Sigmoid colon (tissue), 7 donors: ENCODE measurements around the gene ACAT2. TPM values are rescaled to one million over a fixed set of nuclear protein-coding genes. Genes with fewer than 3 reads are reported as not detected.

Source experiments
- DNase-seq: peaks from one replicate; pipeline ENCODE4 v3.0.0-alpha.2; 2019
- H3K27ac ChIP-seq, 4 donors: fragments of 200-600 bp; sonication (generic); one replicate each; pipeline ENCODE4 v1.5.1; 2016 to 2019; ENCODE audit warnings: mild to moderate bottlenecking in 1 of 4
- H3K27me3 ChIP-seq, 3 donors: fragments of 200-600 bp; sonication (generic); one replicate each; pipeline ENCODE4 v1.5.1; 2019; ENCODE audit warnings: mild to moderate bottlenecking in 1 of 3
- H3K36me3 ChIP-seq, 4 donors: fragments of 200-600 bp; sonication (generic); one replicate each; pipeline ENCODE4 v1.5.1; 2016 to 2019
- H3K4me1 ChIP-seq, 4 donors: fragments of 200-600 bp; sonication (generic); one replicate each; pipeline ENCODE4 v1.5.1; 2017 to 2019
- H3K4me3 ChIP-seq, 4 donors: fragments of 200-600 bp; sonication (generic); one replicate each; pipeline ENCODE4 v1.5.1; 2017 to 2019; ENCODE audit warnings: mild to moderate bottlenecking in 2 of 4, moderate library complexity in 1 of 4
- H3K9me3 ChIP-seq, 4 donors: fragments of 200-600 bp in 3 of 4; sonication (generic) in 3 of 4; one replicate each; pipeline versions ENCODE4 v1.5.1 to v1.6.1; 2013 to 2019
- EP300 ChIP-seq, 4 donors: sonication (generic); formaldehyde crosslinking; IDR thresholded peaks; one replicate each; pipeline ENCODE4 v1.6.1; 2017; ENCODE audit warnings: antibody characterized with exemption in 4 of 4
- POLR2A ChIP-seq, 2 donors: fragments of 450-650 bp; IDR thresholded peaks; one replicate each; pipeline ENCODE4 v1.6.1; 2016; ENCODE audit warnings: antibody characterized with exemption in 2 of 2, mild to moderate bottlenecking in 2 of 2, moderate library complexity in 2 of 2
- POLR2AphosphoS5 ChIP-seq, 4 donors: sonication (generic); formaldehyde crosslinking; IDR thresholded peaks; one replicate each; pipeline ENCODE4 v1.6.1; 2017; ENCODE audit warnings: antibody characterized with exemption in 4 of 4
- WGBS, 2 donors: extraction: QIAGEN DNeasy Blood & Tissue Kit; methylation state at CpG; one replicate each; pipeline ENCODE4 v1.1.7; 2013; 5-methylcytosine and 5-hydroxymethylcytosine counted together
- intact Hi-C: fragments of 100-400 bp; cut with DNase I; formaldehyde crosslinking; loops from one replicate; pipeline ENCODE4 v1.15.1; 2023
- polyA plus RNA-seq, 3 donors: library from polyadenylated mRNA; stranded (reverse); fragments of 200-250 nt; gene quantifications; one replicate each; pipeline ENCODE4 v1.2.3, GENCODE V29; 2013
- total RNA-seq, 4 donors: library from RNA; depleted of rRNA; stranded (reverse); fragments of >200 nt; gene quantifications; one replicate each; pipeline ENCODE4 v1.1.0, GENCODE V29; 2016
- TF ChIP-seq, protein P1 (sequence below), 4 experiments: fragments of 450-650 bp in 3 of 4; fragments of 200-600 bp in 1 of 4; IDR thresholded peaks; one replicate each; pipeline ENCODE4 v1.5.1; 2016 to 2019; ENCODE audit warnings: antibody characterized with exemption in 4 of 4, mild to moderate bottlenecking in 3 of 4, moderate library complexity in 2 of 4
- donor health status: healthy with polysubstance abuse.
- donor health status: Bipolar disorder and iron deficiency.
- donor health status: healthy.

The ACAT2 gene
- total and polyA plus RNA-seq, 7 donors, result 4.1 to 85.1 (median 12.1) TPM

DNA sequence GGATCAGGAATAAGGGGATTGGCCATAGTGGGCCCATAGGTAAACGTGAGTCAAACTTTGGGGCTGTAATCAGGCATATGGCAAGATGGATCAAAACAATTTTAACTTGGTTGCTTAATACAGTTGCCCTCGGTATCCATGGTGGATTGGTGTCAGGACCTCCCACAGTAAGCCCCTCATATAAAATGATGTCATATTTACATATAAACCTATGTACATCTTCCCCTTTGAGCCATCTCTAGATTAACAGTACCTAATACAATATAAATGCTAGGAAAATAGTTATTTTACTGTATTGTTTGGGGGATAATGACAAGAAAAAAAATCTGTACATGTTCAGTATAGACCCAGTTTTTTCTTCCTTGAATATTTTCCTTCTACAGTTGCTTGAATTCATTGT lies 7.4 kb upstream of the ACAT2 start:
- no peak for TF ChIP-seq POLR2AphosphoS5 (IDR thresholded peaks at IDR 0.05)
- WGBS, 2 donors, result 88 to 89% methylated on average over 2 of the region's 2 CpGs
- H3K27me3 ChIP-seq, result no peaks in the 10 kb centered on the region

DNA sequence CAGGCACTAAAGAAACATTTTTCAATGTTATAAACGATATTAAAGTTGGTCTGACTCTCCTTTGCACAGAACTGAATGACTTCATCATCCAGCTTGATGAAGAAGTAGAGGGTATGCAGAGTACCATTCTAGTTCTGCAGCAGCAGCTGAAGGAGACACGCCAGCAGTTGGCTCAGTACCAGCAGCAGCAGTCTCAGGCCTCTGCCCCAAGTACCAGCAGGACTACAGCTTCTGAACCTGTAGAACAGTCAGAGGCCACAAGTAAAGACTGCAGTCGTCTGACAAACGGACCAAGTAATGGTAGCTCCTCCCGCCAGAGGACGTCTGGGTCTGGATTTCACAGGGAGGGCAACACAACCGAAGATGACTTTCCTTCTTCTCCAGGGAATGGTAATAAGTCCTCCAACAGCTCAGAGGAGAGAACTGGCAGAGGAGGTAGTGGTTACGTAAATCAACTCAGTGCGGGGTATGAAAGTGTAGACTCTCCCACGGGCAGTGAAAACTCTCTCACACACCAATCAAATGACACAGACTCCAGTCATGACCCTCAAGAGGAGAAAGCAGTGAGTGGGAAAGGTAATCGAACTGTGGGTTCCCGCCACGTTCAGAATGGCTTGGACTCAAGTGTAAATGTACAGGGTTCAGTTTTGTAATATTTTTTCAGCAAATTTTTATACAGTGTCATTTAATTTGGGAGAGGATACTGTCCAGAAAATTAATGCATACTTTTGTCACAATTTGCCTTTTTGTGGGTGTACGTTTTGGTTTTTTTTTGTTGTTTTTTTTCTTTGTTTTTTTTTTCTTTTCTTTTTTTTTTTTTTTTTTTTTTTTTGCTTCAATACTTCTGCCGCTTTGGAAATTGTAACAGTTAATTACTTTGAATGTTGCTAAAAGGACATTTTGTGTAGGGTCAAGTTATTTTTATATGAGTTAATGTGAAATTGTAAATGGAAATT lies 6.6 kb upstream of the ACAT2 start:
- H3K36me3 ChIP-seq, result peaks cover 3 to 85% (median 35%) of the 10 kb centered on the region in 4 donors
- DNase-seq, result no peak
- intact Hi-C loops, result loop anchor here (5.0 kb wide), 1 partner anchor 32 kb away; the partner anchor contains the start of gene TCP1
- no peaks in the 10 kb centered on the region for H3K9me3 ChIP-seq
- 80 to 84% methylated on average over 15 of the region's 15 CpGs for WGBS, 2 donors
- no peaks in the 10 kb centered on the region for H3K27me3 ChIP-seq
- no peaks in the 10 kb centered on the region for H3K4me1 ChIP-seq
- TF ChIP-seq POLR2A (IDR thresholded peaks at IDR 0.05) (no peak), EP300 (IDR thresholded peaks at IDR 0.05) (no peak), POLR2AphosphoS5 (IDR thresholded peaks at IDR 0.05) (peak in 2 of 4 donors; percentile 16 to 30)
- TF ChIP-seq, protein P1, sequence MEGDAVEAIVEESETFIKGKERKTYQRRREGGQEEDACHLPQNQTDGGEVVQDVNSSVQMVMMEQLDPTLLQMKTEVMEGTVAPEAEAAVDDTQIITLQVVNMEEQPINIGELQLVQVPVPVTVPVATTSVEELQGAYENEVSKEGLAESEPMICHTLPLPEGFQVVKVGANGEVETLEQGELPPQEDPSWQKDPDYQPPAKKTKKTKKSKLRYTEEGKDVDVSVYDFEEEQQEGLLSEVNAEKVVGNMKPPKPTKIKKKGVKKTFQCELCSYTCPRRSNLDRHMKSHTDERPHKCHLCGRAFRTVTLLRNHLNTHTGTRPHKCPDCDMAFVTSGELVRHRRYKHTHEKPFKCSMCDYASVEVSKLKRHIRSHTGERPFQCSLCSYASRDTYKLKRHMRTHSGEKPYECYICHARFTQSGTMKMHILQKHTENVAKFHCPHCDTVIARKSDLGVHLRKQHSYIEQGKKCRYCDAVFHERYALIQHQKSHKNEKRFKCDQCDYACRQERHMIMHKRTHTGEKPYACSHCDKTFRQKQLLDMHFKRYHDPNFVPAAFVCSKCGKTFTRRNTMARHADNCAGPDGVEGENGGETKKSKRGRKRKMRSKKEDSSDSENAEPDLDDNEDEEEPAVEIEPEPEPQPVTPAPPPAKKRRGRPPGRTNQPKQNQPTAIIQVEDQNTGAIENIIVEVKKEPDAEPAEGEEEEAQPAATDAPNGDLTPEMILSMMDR (IDR thresholded peaks at IDR 0.05), result no peak
- no peak overlapping the region for H3K4me3 ChIP-seq
- peak overlapping the region in 1 of 4 donors; percentile 17 for H3K27ac ChIP-seq

More for the DNA sequence above, 7.4 kb upstream of the ACAT2 start:
- no peaks in the 10 kb centered on the region for H3K9me3 ChIP-seq
- H3K4me1 ChIP-seq, result no peaks in the 10 kb centered on the region
- no peak for DNase-seq
- no peak overlapping the region for H3K27ac ChIP-seq
- H3K36me3 ChIP-seq, result peaks cover 3 to 93% (median 35%) of the 10 kb centered on the region in 4 donors
- intact Hi-C loops, result loop anchor here (5.0 kb wide), 1 partner anchor 33 kb away; the partner anchor contains the start of gene TCP1
- no peak overlapping the region for H3K4me3 ChIP-seq

DNA sequence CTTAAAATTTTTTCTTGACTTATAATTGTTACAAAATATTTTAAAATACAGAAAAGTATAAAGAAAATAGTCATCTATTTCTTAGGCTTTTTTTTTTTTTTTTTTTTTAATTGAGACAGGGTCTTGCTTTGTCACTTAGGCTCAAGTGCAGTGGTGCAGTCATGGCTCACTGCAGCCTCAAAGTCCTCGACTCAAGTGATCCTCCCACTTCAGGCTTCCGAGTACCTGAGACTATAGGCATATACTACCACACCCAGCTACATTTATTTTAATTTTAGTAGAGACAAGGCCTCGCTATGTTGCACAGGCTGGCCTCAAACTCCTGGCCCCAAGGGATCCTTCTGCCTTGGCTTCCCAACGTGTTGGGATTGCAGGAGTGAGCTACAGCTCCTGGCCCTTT lies 5.3 kb upstream of the ACAT2 start:
- intact Hi-C loops, result no loop called here
- no peak for DNase-seq
- TF ChIP-seq, protein P1 (IDR thresholded peaks at IDR 0.05), result no peak
- TF ChIP-seq EP300 (IDR thresholded peaks at IDR 0.05), result no peak
- TF ChIP-seq POLR2AphosphoS5 (IDR thresholded peaks at IDR 0.05), result no peak
- no peak for TF ChIP-seq POLR2A (IDR thresholded peaks at IDR 0.05)
- no peak overlapping the region for H3K4me3 ChIP-seq
- 90 to 96% methylated on average over 4 of the region's 4 CpGs for WGBS, 2 donors
- H3K36me3 ChIP-seq, result peaks cover 3 to 72% (median 32%) of the 10 kb centered on the region in 4 donors
- no peaks in the 10 kb centered on the region for H3K9me3 ChIP-seq
- no peaks in the 10 kb centered on the region for H3K27me3 ChIP-seq
- no peak overlapping the region for H3K27ac ChIP-seq
- H3K4me1 ChIP-seq, result peaks cover 0 to 12% (median 4%) of the 10 kb centered on the region in 4 donors

DNA sequence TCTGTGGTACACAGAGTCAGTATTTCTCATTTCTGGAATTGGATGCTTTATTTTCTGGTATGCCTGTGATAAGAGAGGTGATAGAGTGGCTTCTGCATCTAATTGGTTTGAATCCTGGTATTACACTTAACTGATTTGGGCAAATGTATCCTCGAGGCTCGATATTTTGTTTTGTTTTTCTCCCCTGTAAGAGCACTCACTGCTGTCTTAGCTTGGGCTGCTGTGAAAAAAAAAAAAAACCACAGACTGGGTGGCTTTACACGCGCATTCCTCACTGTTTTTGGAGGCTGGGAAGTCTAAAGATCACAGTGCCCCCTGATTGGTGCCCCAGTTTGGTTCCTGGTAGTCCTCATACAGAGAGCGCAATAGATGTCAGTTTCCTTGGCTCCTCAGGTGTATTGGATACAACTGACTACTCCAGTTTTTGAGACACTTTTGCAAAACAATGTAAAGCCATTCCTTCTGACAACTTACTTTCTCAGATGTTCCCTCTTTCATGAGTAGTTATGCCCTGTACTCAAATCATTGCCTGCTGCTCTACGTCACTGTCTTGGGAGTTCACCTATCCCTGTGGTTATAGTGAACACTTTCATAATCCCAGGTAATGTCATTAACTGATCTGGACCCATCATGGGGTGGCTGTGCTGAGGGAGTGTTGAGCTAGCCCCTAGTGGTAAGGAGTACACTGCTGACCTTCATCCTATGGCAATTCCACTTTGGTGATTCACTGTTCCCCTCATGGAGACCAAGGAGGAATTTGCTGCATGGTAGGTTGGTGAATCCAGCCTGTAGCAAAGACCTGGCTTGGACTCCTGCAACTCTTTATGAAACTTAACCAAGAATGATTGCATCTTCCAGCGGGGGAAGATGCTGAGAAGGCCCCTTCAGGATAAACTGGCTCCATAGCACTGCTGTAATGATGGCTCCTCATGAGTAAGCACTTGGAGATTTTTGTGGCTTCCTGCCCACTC lies 3.5 kb upstream of the ACAT2 start:
- Histone ChIP-seq H3K9me3 (no peaks in the 10 kb centered on the region), H3K27ac (peak overlapping the region in 1 of 4 donors; percentile 5), H3K4me1 (peaks cover 0 to 20% (median 12%) of the 10 kb centered on the region in 4 donors), H3K4me3 (no peak overlapping the region), H3K27me3 (no peaks in the 10 kb centered on the region), H3K36me3 (peaks cover 3 to 54% (median 22%) of the 10 kb centered on the region in 4 donors)
- WGBS, 2 donors, result 93 to 95% methylated on average over 7 of the region's 7 CpGs
- intact Hi-C loops, result no loop called here
- no peak for DNase-seq
- no peak for TF ChIP-seq POLR2A (IDR thresholded peaks at IDR 0.05)

DNA sequence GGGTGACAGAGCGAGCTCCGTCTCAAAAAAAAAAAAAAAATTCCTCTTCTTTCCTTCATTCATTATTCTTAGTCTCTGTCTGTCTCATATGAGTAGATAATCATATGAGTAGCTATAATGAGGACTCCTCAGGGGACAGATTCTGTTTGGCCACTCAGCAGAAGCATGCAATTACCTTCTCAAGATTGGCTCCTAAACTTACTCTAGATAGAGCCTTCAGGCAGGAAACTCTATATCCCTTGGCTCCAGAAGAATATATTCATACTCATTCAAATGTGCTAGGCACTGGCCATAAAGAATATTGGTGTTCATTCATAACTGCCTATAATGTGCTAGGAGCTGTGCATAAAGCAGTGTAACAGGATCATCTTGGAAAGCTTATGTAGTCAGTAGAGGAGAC lies 2.2 kb upstream of the ACAT2 start:
- H3K4me3 ChIP-seq, result no peak overlapping the region
- intact Hi-C loops, result no loop called here
- DNase-seq, result no peak
- peaks cover 0 to 20% (median 12%) of the 10 kb centered on the region in 4 donors for H3K4me1 ChIP-seq
- peaks cover 3 to 47% (median 12%) of the 10 kb centered on the region in 4 donors for H3K36me3 ChIP-seq
- H3K9me3 ChIP-seq, result no peaks in the 10 kb centered on the region
- WGBS, 2 donors, result 20 to 68% methylated on average over 1 to 2 of the region's 2 CpGs
- H3K27me3 ChIP-seq, result no peaks in the 10 kb centered on the region
- TF ChIP-seq EP300 (IDR thresholded peaks at IDR 0.05), result no peak
- peak overlapping the region in 1 of 4 donors; percentile 100 for H3K27ac ChIP-seq
